DMS 273 treated with DMSO at 0.1 percent for 48 hours (cell line): ENCODE results near the gene COL25A1.

Experiments used
- DNase-seq: peaks from one replicate; lab custom pipeline; 2025; lab: John Stamatoyannopoulos, UW

COL25A1 gene

DNA sequence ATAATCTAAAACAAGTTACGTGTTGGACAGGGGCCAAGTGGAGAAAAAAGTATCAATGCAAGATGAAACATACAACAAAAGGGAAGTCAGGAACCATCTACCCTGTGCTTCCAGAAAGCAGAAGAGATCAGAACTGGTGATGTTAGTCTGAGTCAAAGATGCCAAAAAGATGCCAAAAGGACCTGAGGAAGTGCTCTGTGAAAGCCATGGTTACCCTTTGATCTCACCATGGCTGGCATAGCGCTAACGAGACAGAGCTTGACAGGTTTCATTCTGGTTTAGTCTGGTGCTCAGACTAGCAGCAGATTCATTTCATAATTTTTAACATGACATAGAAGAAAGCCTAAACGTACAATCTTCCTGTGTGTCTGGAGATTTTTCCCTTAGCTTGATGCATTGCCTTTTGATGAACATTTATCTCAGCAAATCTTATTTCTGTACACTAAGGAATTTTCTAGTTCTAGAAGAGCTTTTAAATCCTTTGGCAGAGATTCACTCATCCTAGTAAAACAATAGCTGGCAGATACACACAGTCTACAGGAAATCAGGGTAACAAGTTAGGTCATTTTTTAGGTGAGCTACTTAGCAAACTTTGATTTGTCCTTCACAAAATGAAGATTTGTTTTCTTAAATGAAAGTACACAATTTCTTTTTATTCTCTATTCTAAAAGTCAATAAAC lies 87.7 kb downstream of the COL25A1 start:
- DNase-seq, result no peak

DNA sequence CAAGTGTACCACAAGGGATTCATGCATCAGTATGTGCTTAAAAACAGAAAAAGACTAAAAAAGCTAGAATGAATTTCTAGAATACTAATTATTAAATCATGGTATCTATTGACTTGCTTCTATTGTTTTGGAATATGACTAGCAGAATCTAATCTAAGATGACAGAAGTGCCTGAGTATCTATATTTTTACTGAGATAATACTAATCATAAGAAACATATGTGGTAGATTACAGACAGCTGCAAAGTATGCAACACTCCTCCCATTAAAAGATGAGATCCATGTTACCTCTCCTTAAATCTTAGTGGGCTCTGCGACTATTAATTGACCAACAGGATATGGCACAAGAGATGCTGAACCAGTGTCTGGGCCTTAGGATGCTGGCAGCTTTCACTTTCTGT lies 89.4 kb downstream of the COL25A1 start:
- DNase-seq, result no peak

DNA sequence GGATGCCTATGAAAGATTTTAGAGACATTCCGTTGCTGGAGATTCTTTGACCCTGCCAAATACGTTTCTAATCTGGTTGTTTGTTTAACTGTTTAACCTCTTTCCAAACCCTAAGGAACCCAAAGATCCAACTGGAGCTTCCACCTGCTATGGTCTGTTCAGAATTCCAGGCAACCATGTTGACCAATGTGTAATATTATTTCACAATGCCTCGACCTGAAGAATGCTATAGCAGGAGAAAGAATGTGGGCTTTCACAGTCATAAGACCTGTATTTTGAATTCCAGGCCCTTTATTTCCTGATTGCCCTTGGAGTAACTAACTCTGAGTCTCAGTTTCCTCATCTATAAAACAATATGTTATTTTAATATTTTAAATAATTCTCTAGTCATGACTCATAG lies 90.8 kb downstream of the COL25A1 start:
- DNase-seq, result no peak

- no peak for DNase-seq
Measured at GRCh38 chr4:109209647-109210046, 92.8 kb downstream of the COL25A1 start.

DNA sequence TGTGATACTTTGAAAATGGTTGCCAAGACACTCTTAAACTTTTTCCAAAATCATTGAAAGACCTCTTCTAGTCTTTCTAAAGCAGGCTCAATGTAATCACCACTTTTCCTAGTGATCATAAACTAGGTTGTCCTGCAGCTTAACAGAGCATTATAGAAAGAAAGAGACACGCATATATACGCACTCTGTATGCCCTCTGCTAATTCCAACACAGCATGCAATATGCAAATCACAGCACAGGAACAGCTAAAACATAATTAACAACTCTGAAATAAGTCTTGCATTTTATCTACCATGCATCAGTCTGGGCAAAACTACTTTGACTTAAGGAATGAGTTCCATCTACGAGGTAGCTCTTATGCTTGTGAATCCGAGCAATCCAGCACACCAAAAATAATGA lies 94.6 kb downstream of the COL25A1 start:
- DNase-seq, result no peak

- peak; percentile 62 for DNase-seq
Measured at GRCh38 chr4:109207061-109207460, 95.4 kb downstream of the COL25A1 start.

GRCh38 chr4:109206620-109207019 lies 95.8 kb downstream of the COL25A1 start:
- no peak for DNase-seq

DNA sequence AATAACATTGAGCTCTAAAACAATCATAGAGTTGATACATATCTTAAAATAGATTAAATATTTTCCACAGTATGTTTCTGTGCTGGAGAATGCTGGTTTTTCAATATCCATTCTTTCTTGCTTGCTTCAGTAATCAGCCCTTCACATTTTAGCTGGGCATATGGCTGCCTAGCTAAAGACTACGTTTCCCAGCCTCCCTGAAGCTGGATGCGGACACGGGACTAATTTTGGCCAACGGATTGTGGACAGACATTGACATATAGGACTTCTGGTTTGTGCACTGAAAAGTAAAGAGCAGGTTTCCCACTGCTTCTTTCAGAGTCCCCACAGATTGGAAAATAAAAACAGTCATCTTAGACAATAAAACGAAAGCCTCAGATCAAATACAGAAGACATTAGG lies 97.3 kb downstream of the COL25A1 start:
- no peak for DNase-seq

GRCh38 chr4:109199585-109199984 lies 102.9 kb downstream of the COL25A1 start:
- DNase-seq, result no peak

- DNase-seq, result no peak
Measured at GRCh38 chr4:109195646-109196045, 106.8 kb downstream of the COL25A1 start.

- no peak for DNase-seq
Measured at GRCh38 chr4:109191216-109191615, 111.2 kb downstream of the COL25A1 start.

- no peak for DNase-seq
Measured at GRCh38 chr4:109186458-109186945, 116.0 kb downstream of the COL25A1 start.

DNA sequence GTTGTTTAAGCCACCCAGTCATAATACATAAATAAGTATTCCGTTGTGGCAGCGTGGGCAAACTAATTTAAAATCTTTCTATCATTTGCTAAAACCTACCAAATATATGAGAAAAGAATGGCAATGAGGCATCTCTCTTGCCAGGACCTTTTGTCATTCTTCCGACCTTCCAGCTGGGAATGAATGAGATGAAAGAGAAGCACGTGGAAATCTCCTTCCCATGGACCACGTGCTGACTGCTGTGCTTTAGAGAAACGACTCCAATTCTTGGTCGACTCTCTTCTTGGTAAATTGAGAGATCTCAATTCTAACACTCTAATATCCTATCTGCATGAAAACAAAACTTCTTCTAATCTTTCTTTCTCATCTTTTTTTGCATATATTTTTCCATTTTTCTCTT lies 116.5 kb downstream of the COL25A1 start:
- DNase-seq, result no peak

DNA sequence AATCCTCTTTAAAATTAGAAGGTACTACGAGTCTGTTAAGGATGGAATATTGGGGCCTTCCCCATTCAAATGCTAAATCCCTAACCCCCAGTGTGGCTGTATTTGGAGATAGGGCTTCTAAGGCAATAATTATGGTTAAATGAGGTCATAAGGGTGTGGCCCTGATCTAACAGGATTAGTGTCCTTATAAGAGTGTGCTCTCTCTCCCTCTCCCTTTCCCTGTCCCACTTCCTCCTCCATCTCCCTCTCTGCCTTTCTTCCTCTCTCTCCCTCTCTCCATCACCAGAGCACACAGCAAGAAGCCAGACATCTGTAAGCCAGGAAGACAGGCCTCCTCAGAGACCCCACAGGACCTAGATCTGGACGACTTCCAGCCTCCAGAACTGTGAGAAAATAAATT lies 116.9 kb downstream of the COL25A1 start:
- no peak for DNase-seq

DNA sequence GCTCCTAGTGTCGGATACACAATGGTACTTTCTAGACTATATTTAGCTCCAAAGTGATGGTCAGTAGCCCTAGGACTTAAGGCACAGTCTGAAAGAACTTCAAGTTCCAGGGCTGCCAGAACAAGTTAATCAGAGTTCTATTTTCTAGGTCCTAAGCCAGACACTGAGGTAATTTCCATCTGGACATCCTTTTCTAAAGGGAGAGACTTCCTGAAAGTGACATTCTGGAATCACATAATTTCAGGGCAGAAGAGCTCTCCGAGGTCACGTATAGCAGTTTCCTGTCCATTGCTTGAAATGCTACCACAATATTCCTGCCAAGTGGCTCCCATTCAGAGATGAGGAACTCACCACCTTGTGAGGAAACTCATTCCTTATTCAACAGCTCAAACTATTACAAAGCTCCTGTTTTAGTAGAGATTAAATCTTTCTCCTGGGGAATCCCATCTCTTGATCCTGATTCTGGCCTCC lies 117.9 kb downstream of the COL25A1 start:
- DNase-seq, result no peak

- no peak for DNase-seq
Measured at GRCh38 chr4:109183931-109184490, 118.4 kb downstream of the COL25A1 start.

DNA sequence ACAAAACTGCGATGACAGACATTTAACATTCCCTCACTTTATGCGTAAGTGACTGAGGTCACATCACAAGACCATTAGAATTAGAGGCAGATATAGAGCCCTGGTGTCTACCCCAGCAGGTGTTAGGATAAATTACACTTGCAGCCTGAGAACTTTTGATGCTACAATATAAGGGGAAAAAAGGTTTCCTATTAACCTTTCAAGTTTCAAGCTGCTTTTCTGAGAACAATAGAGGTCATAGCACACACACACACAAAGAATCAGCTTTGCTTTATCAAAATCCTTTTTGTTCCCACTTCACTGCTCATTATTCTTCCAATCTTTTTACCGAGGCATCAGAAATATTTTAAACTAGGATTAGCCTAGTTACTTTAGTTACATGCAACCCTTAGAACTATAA lies 119.8 kb downstream of the COL25A1 start:
- DNase-seq, result no peak

DNA sequence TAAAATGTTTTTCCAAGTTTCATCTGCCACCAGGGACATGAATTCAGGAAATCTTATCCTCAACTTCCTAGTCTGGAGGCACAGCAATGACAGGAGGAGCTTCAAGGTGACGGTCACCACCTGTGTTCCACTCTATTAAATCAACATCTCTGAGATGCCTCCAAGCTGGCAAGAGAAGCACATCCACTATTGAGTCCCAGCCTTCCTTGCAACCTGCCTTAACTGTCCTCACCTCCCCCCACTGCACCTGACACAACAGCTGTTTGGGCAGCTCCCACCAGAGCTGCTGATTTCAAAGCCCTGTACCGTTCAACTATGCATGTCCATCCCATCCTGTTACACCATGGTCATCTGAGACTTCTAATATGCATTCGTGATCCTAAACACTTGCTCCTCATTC lies 123.4 kb downstream of the COL25A1 start:
- no peak for DNase-seq

DNA sequence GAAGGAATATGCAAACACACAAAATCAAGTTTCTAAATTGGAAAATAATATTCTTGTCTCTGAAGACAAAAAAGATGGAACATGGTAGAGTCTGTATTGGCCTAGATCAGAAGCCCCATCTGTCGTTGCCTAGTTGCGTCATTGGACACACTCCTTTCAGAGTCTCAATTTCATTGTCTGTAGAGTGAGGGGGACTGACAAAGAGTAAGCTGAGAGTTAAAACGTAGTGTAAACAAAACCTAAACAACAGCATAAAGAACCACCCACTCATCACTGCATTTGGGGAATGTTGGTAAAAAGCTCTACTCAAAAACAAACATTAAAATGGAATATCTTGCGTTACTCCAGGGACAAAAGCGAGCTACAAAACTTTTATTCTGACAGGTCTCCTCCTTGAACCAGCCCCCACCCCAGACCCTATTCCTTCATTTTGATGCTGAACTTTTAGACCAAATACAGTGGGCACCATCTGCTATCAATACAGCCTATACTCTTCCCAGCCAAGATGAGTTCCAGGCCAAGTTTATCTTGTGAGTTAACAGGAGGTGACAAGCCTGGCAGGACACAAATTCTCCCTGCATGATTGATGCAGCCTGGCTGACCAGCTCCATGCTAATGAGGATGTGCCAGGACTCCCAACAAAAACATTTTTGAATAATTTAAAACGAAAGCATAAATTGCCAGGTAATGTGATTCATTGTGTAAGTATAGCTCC lies 125.2 kb downstream of the COL25A1 start:
- DNase-seq, result no peak

DNA sequence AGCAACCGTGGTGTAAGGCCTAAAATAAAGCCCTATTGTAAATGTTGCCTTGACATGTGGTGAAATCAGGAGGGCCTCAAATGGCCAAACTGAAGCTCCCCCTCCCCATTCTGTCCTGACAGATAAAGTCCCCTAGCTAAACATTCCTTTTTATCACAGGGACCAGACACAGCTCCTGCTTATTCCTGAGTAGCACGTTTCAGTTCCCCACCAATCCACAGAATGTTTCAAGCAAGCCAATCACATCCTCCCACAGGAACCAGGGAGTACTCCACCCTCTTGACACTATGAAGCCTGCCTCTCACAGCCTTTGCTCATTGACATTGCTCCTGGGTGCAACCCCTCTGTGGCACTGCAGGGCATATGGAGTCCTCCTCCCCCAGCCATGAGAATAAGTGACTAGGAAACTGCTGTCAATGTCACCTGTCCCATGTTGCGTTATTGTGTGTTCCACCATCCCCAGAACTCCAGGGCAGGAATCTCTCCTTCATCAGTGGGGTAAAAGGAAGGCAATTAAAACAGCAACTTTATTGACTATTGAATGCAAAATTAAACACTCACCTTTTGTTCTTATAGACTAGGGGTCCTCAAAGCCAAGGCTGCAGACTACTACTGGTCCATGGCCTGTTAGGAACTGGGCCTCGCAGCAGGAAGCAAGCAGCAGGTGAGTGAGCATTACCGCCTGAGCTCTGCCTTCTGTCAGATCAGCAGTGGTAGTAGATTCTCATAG lies 128.1 kb downstream of the COL25A1 start:
- DNase-seq, result no peak

DNA sequence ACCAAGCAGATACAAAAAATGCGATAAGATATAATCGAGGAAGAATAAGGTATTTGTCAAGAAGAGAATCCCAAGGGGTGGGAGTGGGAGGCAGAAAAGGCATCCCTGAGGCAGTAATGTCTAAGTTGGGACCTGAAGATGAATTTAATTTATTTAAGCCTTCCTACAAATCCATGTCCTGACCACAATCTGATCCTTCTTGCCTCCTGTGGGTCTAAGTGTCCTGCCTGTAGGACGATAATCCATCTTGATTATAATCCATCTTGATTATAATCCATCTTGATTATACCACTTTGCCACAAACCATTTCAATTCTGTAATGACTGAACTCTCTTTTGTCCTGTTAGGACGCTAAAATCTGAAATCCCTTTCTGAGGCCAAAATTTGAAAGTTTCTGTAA lies 130.2 kb downstream of the COL25A1 start:
- no peak for DNase-seq

GRCh38 chr4:109171070-109171469 lies 131.4 kb downstream of the COL25A1 start:
- no peak for DNase-seq

DNA sequence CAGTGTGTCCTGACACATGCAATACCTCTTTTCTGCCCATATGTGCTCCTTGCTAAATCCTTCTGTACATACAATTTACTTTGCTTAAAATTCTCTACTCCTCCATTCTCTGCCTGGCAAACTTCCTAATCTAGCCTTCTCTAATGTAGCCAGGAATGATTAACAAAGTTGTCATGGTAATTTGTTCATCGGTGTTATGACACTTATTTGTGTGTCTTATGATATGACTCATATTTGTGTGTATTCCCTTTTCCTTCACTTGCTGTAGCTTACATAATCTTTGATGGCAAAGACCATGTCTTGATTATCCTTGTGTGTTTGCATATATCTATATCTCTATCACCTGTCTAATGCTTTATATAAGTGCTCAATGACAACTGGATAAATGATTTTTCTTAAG lies 133.3 kb downstream of the COL25A1 start:
- no peak for DNase-seq
